ENCODE data around the gene RING1.

RING1 gene

GRCh38 chr6:33248932-33249731 lies 40.8 kb downstream of the RING1 start:
- TF ChIP-seq GATA2 (IDR thresholded peaks at IDR 0.05; ENCODE audit: low read depth, low read length) (no peak; the same call in 1 of the 2 replicates), GATA3 (IDR thresholded peaks at IDR 0.05; ENCODE audit: low read depth, low read length) (no peak)

DNA sequence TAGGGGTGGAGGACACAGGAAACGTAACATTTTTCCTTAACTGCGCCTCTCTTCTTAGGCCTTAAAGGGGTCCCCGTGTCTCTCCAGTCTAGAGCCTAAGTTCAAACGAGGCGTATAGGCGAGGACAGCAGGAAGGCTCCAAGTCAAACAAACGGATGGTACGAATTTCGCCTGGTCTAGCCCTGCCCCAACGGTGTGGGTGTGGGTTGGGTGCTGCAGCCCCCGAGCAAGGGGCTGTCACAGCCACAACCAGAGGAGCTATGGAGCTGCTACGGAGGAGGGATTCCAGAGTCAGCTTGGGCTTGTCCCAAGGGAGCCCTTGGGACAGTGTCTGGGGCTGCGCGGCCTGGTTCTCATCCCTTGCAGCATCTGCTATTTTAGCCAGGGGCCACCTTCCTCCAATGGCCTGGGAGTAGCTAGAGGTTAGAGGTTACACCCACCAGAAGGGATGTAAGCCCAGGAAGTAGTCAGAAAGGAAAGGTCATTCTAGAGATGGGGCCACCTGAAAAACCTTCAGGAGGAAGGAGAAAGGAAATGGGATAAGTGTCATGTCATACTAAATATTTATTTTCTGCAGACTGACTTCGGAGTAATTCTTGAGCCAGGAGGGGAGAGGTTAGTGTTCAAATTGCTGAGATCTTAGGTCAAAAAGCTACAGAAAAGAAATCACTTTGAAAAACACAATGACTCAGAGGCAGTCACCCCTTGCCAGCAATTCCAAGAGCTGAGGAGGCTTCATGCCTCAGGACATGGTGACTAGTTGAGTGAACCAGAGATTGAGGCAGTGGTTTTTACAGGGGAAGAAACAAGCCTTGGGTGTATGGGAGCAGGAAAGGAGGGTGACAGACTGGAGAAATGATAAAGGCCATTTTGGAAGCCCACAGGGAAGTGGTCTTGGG lies 41.7 kb downstream of the RING1 start:
- TF ChIP-seq GATA2 (IDR thresholded peaks at IDR 0.05; ENCODE audit: low read depth, low read length) = no peak
- no peak for TF ChIP-seq GATA3 (IDR thresholded peaks at IDR 0.05; ENCODE audit: low read depth, low read length)

- TF ChIP-seq GATA2 (IDR thresholded peaks at IDR 0.05; ENCODE audit: low read depth, low read length) (no peak), GATA3 (IDR thresholded peaks at IDR 0.05; ENCODE audit: low read depth, low read length) (no peak)
These were observed 42.4 kb downstream of the RING1 start for GRCh38 chr6:33250731-33251130.

DNA sequence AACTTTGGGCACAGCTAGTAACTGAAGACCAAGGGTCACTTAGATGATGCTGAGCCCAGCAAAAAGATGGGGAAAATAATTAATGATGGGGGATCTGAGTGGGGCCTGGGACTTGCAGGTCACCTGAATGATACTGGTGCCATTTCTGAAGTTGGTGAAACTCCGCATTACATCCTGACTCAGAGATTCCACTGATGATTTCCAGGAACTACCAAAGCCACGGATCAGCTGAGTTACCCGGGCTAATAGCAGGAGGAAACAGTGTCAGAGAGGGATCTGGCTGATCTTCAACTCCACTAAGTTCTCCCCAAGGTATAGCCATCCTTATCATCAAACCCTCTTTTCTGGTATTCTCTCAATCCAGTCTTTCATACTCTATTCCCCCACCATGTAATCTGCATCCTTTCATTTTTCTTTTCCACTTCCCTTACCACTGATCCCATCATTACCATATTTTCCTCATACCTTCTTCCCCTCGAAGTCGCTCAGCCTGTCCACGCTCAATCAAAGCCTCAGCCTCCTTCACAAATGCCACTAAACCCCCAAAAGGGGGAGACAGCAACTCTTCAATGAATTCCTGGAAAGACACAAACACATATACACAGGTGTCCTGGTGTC lies 43.2 kb downstream of the RING1 start:
- TF ChIP-seq GATA2 (IDR thresholded peaks at IDR 0.05; ENCODE audit: low read depth, low read length) (no peak), GATA3 (IDR thresholded peaks at IDR 0.05; ENCODE audit: low read depth, low read length) (no peak)

DNA sequence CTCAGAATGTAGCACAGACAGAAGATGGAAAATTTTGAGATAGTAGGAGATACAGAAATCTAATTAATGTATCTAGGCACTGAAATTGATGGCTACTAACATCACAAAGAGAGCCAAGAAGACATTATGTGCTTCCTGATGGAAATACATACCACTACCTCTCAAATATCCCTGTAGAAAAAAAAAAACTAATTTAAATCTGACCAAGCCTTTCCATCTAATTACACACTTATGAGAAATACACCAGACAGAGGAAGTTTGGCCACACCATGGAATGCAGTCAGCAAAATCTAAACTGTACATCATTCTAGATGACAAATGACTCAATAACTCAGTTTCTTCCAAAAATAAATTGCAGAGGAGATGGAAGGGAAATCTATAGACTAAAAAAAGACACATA lies 44.5 kb downstream of the RING1 start:
- TF ChIP-seq GATA3 (IDR thresholded peaks at IDR 0.05; ENCODE audit: low read depth, low read length) (no peak), GATA2 (IDR thresholded peaks at IDR 0.05; ENCODE audit: low read depth, low read length) (no peak)

GRCh38 chr6:33254591-33254990 lies 46.3 kb downstream of the RING1 start:
- no peak for TF ChIP-seq GATA3 (IDR thresholded peaks at IDR 0.05; ENCODE audit: low read depth, low read length)
- TF ChIP-seq GATA2 (IDR thresholded peaks at IDR 0.05; ENCODE audit: low read depth, low read length) = no peak

DNA sequence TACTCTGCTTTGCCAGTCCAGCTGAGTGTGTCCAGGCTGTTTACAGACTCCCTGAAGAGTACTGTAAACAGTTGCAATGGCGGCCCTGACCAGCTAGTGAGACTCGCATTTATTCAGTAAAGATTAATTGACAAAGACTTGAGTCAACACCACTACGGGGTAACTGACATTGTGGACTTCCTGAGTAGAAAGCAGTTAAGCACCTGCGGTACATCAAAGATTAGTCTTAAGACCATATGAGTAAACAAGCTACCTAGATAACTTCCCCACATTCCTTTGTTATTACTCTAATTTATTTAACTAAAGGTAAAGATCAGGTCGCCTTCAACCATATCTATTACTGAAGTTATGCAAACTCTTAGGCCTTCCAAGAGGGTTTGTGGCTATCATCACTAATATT lies 50.7 kb downstream of the RING1 start:
- TF ChIP-seq GATA2 (IDR thresholded peaks at IDR 0.05; ENCODE audit: low read depth, low read length) (no peak), GATA3 (IDR thresholded peaks at IDR 0.05; ENCODE audit: low read depth, low read length) (no peak)

Measured in SH-SY5Y (cell line).